WTC11 (cell line): ENCODE measurements around the gene MYL6B. TPM values are rescaled to one million over a fixed set of nuclear protein-coding genes. Genes with fewer than 3 reads are reported as not detected.
"Not testable (repeated sequence)": the region's sequence is repeated elsewhere in the genome, so short reads cannot be mapped to it uniquely, and the experiment has no call there.

Source experiments
- ATAC-seq: fragments of 200-7000 bp; cut with Tn5 transposase; 2 replicates; pipeline ENCODE4 v1.10.0; 2021; ENCODE audit warnings: mild to moderate bottlenecking, moderate library complexity
- CTCF ChIA-PET: fragments of 300-600 bp; sonication (Branson Sonifier 250); formaldehyde crosslinking; loops from one replicate; lab custom pipeline; 2021; ENCODE audit warnings: antibody characterized with exemption; lab: Charles Lee
- POLR2A ChIA-PET: fragments of 350-600 bp; sonication (Branson Sonifier 250); formaldehyde crosslinking; loops from one replicate; lab custom pipeline; 2021; ENCODE audit warnings: antibody characterized with exemption; lab: Charles Lee
- DNase-seq: peaks from one replicate; pipeline ENCODE4 v3.0.0; 2021; ENCODE audit warnings: low spot score
- H3K27ac Mint-ChIP-seq: 2 replicates; pipeline ENCODE4 v1.8.0; 2021; ENCODE audit warnings: mixed read lengths
- H3K27me3 Mint-ChIP-seq: 2 replicates; pipeline ENCODE4 v1.8.0; 2021; ENCODE audit warnings: low read depth, mild to moderate bottlenecking, moderate library complexity, mixed read lengths
- H3K36me3 Mint-ChIP-seq: 2 replicates; pipeline ENCODE4 v1.8.0; 2021; ENCODE audit warnings: mixed read lengths
- H3K4me1 Mint-ChIP-seq: 2 replicates; pipeline ENCODE4 v1.8.0; 2022; ENCODE audit warnings: mixed read lengths
- H3K4me3 Mint-ChIP-seq: 2 replicates; pipeline ENCODE4 v1.8.0; 2021; ENCODE audit warnings: mild to moderate bottlenecking, moderate library complexity, mixed read lengths
- H3K9me3 Mint-ChIP-seq: 2 replicates; pipeline ENCODE4 v1.8.0; 2021; ENCODE audit warnings: mixed read lengths
- AR ChIP-seq: fragments of 250-450 bp; sonication (Bioruptor Pico); IDR thresholded peaks from 2 replicates; pipeline ENCODE4 v1.9.0; 2021; ENCODE audit warnings: mild to moderate bottlenecking
- ATF1 ChIP-seq: sonication (generic); formaldehyde crosslinking; IDR thresholded peaks from 2 replicates; pipeline ENCODE4 v1.8.1; 2023; ENCODE audit warnings: mild to moderate bottlenecking, moderate library complexity, missing genetic modification reagents
- CTCF ChIP-seq: fragments of 200-600 bp; IDR thresholded peaks from 2 replicates; pipeline ENCODE4 v1.8.0; 2022; ENCODE audit warnings: antibody characterized with exemption
- E2F5 ChIP-seq: sonication (generic); formaldehyde crosslinking; IDR thresholded peaks from 2 replicates; pipeline ENCODE4 v1.8.1; 2022; ENCODE audit warnings: mild to moderate bottlenecking, moderate library complexity, missing genetic modification reagents
- MXD4 ChIP-seq: fragments of 250-450 bp; sonication (Bioruptor Pico); IDR thresholded peaks from 2 replicates; pipeline ENCODE4 v1.8.0; 2021; ENCODE audit warnings: mild to moderate bottlenecking, moderate library complexity, borderline replicate concordance
- NFYB ChIP-seq: sonication (generic); formaldehyde crosslinking; conservative IDR thresholded peaks from 2 replicates; pipeline ENCODE4 v1.8.0; 2022; ENCODE audit warnings: low read depth, missing genetic modification reagents
- PRDM15 ChIP-seq: sonication (generic); formaldehyde crosslinking; IDR thresholded peaks from 2 replicates; pipeline ENCODE4 v1.8.0; 2022; ENCODE audit warnings: missing genetic modification reagents
- PRRX2 ChIP-seq: fragments of 250-450 bp; sonication (Bioruptor Pico); IDR thresholded peaks from 2 replicates; pipeline ENCODE4 v1.8.0; 2021; ENCODE audit warnings: mild to moderate bottlenecking
- SMAD3 ChIP-seq: sonication (generic); formaldehyde crosslinking; IDR thresholded peaks from 2 replicates; pipeline ENCODE4 v1.8.0; 2022; ENCODE audit warnings: missing genetic modification reagents, mild to moderate bottlenecking, borderline replicate concordance
- TEAD1 ChIP-seq: sonication (generic); formaldehyde crosslinking; IDR thresholded peaks from 2 replicates; pipeline ENCODE4 v1.8.0; 2022; ENCODE audit warnings: mild to moderate bottlenecking, missing genetic modification reagents
- ZNF671 ChIP-seq: fragments of 250-450 bp; sonication (Bioruptor Pico); IDR thresholded peaks from 2 replicates; pipeline ENCODE4 v1.8.0; 2021; ENCODE audit warnings: mild to moderate bottlenecking
- total RNA-seq: library from RNA; stranded (reverse); gene quantifications from 3 replicates; pipeline ENCODE4 v1.2.3, GENCODE V29; 2021

MYL6B gene
- total RNA-seq, 1 experiment from 2014 or later, result 173 TPM

GRCh38 chr12:56193025-56193578 is 40.7 kb downstream of the MYL6B start:
- no peak for ATAC-seq
- Mint-ChIP-seq H3K27me3 (peaks cover 3% of the 10 kb centered on the region; the same call in 1 of the 2 replicates), H3K9me3 (no peaks in the 10 kb centered on the region), H3K4me1 (peaks cover 31% of the 10 kb centered on the region), H3K4me3 (no peak overlapping the region), H3K36me3 (peaks cover 2% of the 10 kb centered on the region; the same call in 1 of the 2 replicates), H3K27ac (peak overlapping the region; percentile 48)
- POLR2A ChIA-PET, result no interaction called here
- no peak for TF ChIP-seq E2F5 (CRISPR knock-in tag)
- TF ChIP-seq CTCF, result peak; percentile 51
- DNase-seq, result peak; percentile 70
- CTCF ChIA-PET, result interaction anchor here (1.8 kb wide), 1 partner anchor 13 kb away, joined by 7 read pairs; no protein-coding TSS in a partner anchor

GRCh38 chr12:56196818-56197550 is 44.6 kb downstream of the MYL6B start:
- POLR2A ChIA-PET, H3K4me3 Mint-ChIP-seq, DNase-seq, H3K36me3 Mint-ChIP-seq, H3K27me3 Mint-ChIP-seq, H3K9me3 Mint-ChIP-seq: not testable (repeated sequence)
- H3K27ac Mint-ChIP-seq, result peak overlapping the region; percentile 28; the same call in 1 of the 2 replicates
- ATAC-seq, result peak; percentile 57
- peaks cover 28% of the 10 kb centered on the region for H3K4me1 Mint-ChIP-seq
- CTCF ChIA-PET, result interaction anchor here (0.7 to 5.5 kb wide), 6 partner anchors 10 to 1543 kb away, joined by 3 to 37 read pairs (median 5); partner anchors contain the start of genes ANKRD52, CNPY2, COQ10A and RNF41

GRCh38 chr12:56197921-56198635 is 45.7 kb downstream of the MYL6B start:
- ATAC-seq, result no peak

More at GRCh38 chr12:56197921-56198635, 45.7 kb downstream of the MYL6B start:
- Mint-ChIP-seq H3K27ac (peak overlapping the region; percentile 73), H3K9me3 (no peaks in the 10 kb centered on the region), H3K4me1 (peaks cover 25% of the 10 kb centered on the region), H3K36me3 (peaks cover 2% of the 10 kb centered on the region; the same call in 1 of the 2 replicates), H3K4me3 (no peak overlapping the region), H3K27me3 (no peaks in the 10 kb centered on the region)
- POLR2A ChIA-PET, result interaction anchor here (2.4 kb wide), 1 partner anchor 23 kb away, joined by 10 read pairs; the partner anchor contains the start of gene RNF41
- CTCF ChIA-PET, result interaction anchor here (0.8 to 5.5 kb wide), 7 partner anchors 8 to 69 kb away, joined by 3 to 37 read pairs (median 10); partner anchors contain the start of genes ANKRD52, COQ10A, RNF41 and SMARCC2
- no peak for TF ChIP-seq NFYB
- no peak for TF ChIP-seq ATF1 (CRISPR knock-in tag)
- no peak for TF ChIP-seq MXD4 (CRISPR knock-in tag)
- no peak for TF ChIP-seq TEAD1 (CRISPR knock-in tag)
- no peak for TF ChIP-seq SMAD3 (CRISPR knock-in tag)
- TF ChIP-seq PRDM15 (CRISPR knock-in tag), result no peak
- TF ChIP-seq AR (CRISPR knock-in tag), result no peak
- no peak for TF ChIP-seq ZNF671 (CRISPR knock-in tag)
- TF ChIP-seq PRRX2 (CRISPR knock-in tag), result no peak
- no peak for DNase-seq
